Measurements from ENCODE around the gene CHKB. TPM values are rescaled to one million over a fixed set of nuclear protein-coding genes. Genes with fewer than 3 reads are reported as not detected.

The CHKB gene
- polyA plus RNA-seq, 1 donor (not counting 4 experiments of a cell fraction or from before 2014, with no cell fraction given) = 49.0 TPM

- no peaks in the 10 kb centered on the region for H3K79me2 ChIP-seq (ENCODE audit: control insufficient read depth, insufficient read depth, low read length)
- no peak overlapping the region for H3K27ac ChIP-seq (ENCODE audit: control insufficient read depth, insufficient read depth, low read length)
- peaks cover 16% of the 10 kb centered on the region for H3K4me1 ChIP-seq (ENCODE audit: control insufficient read depth, extremely low read depth, insufficient read depth, low read length)
- H3K4me2 ChIP-seq (ENCODE audit: control insufficient read depth, extremely low read depth, insufficient read depth, low read depth, low read length) = peak overlapping the region; percentile 94
- H3K4me3 ChIP-seq (ENCODE audit: control insufficient read depth in 2 of 3, extremely low read depth in 1 of 3, insufficient read depth in 2 of 3, low read depth in 1 of 3, low read length in 3 of 3) = peak overlapping the region; percentile 61 to 87 (median 85)
- TF ChIP-seq EZH2 (IDR thresholded peaks at IDR 0.05; ENCODE audit: low read length) (no peak), CTCF (optimal IDR thresholded peaks at IDR 0.05 in 1 of 3, IDR thresholded peaks at IDR 0.05 in 1 of 3, conservative IDR thresholded peaks at IDR 0.05 in 1 of 3; ENCODE audit: extremely low read depth in 1 of 3, insufficient read depth in 2 of 3, low read length in 3 of 3) (no peak)
- H3K9ac ChIP-seq (ENCODE audit: control insufficient read depth, extremely low read depth, insufficient read depth, low read length) = peak overlapping the region; percentile 76
- no peaks in the 10 kb centered on the region for H3K9me1 ChIP-seq (ENCODE audit: control insufficient read depth, extremely low read depth, insufficient read depth, low read length)
- H4K20me1 ChIP-seq (ENCODE audit: control insufficient read depth, extremely low read depth, insufficient read depth, low read length) = no peaks in the 10 kb centered on the region
- no peak for FAIRE-seq
- H3K36me3 ChIP-seq (ENCODE audit: control insufficient read depth in 2 of 2, extremely low read depth in 1 of 2, insufficient read depth in 2 of 2, low read length in 2 of 2) = peaks cover 0 to under 1% of the 10 kb centered on the region in 2 experiments
- peak overlapping the region; percentile 90 for H2AFZ ChIP-seq (ENCODE audit: control insufficient read depth, low read length)
- dilution Hi-C loops (cut with MboI; ENCODE audit: extremely low pct_ligation_motif_present, low sequenced_read_pairs) = no loop called here
- no peak for DNase-seq (ENCODE audit: low read depth, low spot score)
- no peaks in the 10 kb centered on the region for H3K27me3 ChIP-seq (ENCODE audit: control insufficient read depth, extremely low read depth, insufficient read depth, low read length)
- no peaks in the 10 kb centered on the region for H3K9me3 ChIP-seq (ENCODE audit: control insufficient read depth, low read depth, low read length)
Observed at GRCh38 chr22:50563413-50564160, 19.1 kb downstream of the CHKB start.

- peak; percentile 69 for FAIRE-seq
- H4K20me1 ChIP-seq (ENCODE audit: control insufficient read depth, extremely low read depth, insufficient read depth, low read length) = no peaks in the 10 kb centered on the region
- peak within 1 kb of the TSS; percentile 90 for H2AFZ ChIP-seq (ENCODE audit: control insufficient read depth, low read length)
- no peaks in the 10 kb centered on the region for H3K9me3 ChIP-seq (ENCODE audit: control insufficient read depth, low read depth, low read length)
- H3K4me1 ChIP-seq (ENCODE audit: control insufficient read depth, extremely low read depth, insufficient read depth, low read length) = peaks cover 16% of the 10 kb centered on the region
- no peaks in the 10 kb centered on the region for H3K36me3 ChIP-seq (ENCODE audit: control insufficient read depth in 2 of 2, extremely low read depth in 1 of 2, insufficient read depth in 2 of 2, low read length in 2 of 2)
- TF ChIP-seq EZH2 (IDR thresholded peaks at IDR 0.05; ENCODE audit: low read length) = no peak
- peak; percentile 72 to 95 (median 85) for TF ChIP-seq CTCF (optimal IDR thresholded peaks at IDR 0.05 in 1 of 3, IDR thresholded peaks at IDR 0.05 in 1 of 3, conservative IDR thresholded peaks at IDR 0.05 in 1 of 3; ENCODE audit: extremely low read depth in 1 of 3, insufficient read depth in 2 of 3, low read length in 3 of 3)
- H3K4me2 ChIP-seq (ENCODE audit: control insufficient read depth, extremely low read depth, insufficient read depth, low read depth, low read length) = peak within 1 kb of the TSS; percentile 94
- no peaks in the 10 kb centered on the region for H3K9me1 ChIP-seq (ENCODE audit: control insufficient read depth, extremely low read depth, insufficient read depth, low read length)
- no peaks in the 10 kb centered on the region for H3K27me3 ChIP-seq (ENCODE audit: control insufficient read depth, extremely low read depth, insufficient read depth, low read length)
- H3K4me3 ChIP-seq (ENCODE audit: control insufficient read depth in 2 of 3, extremely low read depth in 1 of 3, insufficient read depth in 2 of 3, low read depth in 1 of 3, low read length in 3 of 3) = peak within 1 kb of the TSS; percentile 61 to 87 (median 85)
- dilution Hi-C loops (cut with MboI; ENCODE audit: extremely low pct_ligation_motif_present, low sequenced_read_pairs) = no loop called here
- DNase-seq (ENCODE audit: low read depth, low spot score) = peak; percentile 77
- no peaks in the 10 kb centered on the region for H3K79me2 ChIP-seq (ENCODE audit: control insufficient read depth, insufficient read depth, low read length)
- H3K27ac ChIP-seq (ENCODE audit: control insufficient read depth, insufficient read depth, low read length) = no peak within 1 kb of the TSS
- peak within 1 kb of the TSS; percentile 76 for H3K9ac ChIP-seq (ENCODE audit: control insufficient read depth, extremely low read depth, insufficient read depth, low read length)
Observed at GRCh38 chr22:50562523-50563412, 19.9 kb downstream of the CHKB start, which contains the start of gene SYCE3. Gene SYCE3 (minus strand): TSS chr22:50562919. CDS start chr22:50556405, 6,514 bp downstream.
